ENCODE data around the gene CUL2.

- TF ChIP-seq EZH2phosphoT487 (IDR thresholded peaks at IDR 0.05; ENCODE audit: borderline replicate concordance, low read length) (no peak), CTCF (IDR thresholded peaks at IDR 0.05; ENCODE audit: low read depth, low read length, poor library complexity, severe bottlenecking) (no peak)
These were observed 125.9 kb downstream of the CUL2 start for GRCh38 chr10:34964166-34964800.

Measured in DOHH2 (cell line).